Duodenal mucosa (tissue), 2 donors: Measurements from ENCODE around the gene DUOX1.

Source experiments
- H3K27ac ChIP-seq: one replicate; pipeline ENCODE4 v1.7.0; 2013; ENCODE audit warnings: low read depth, low read length
- H3K27me3 ChIP-seq, 2 donors: one replicate each; pipeline ENCODE4 v1.7.0; 2013; ENCODE audit warnings: low read length in 2 of 2, control low read depth in 1 of 2; ENCODE audit not compliant: insufficient read depth in 2 of 2, control insufficient read depth in 1 of 2
- H3K36me3 ChIP-seq, 2 donors: one replicate each; pipeline ENCODE4 v1.7.0; 2013; ENCODE audit warnings: low read length in 2 of 2, control low read depth in 1 of 2; ENCODE audit not compliant: insufficient read depth in 2 of 2, control insufficient read depth in 1 of 2
- H3K4me1 ChIP-seq, 2 donors: one replicate each; pipeline ENCODE4 v1.7.0; 2013; ENCODE audit warnings: low read length in 2 of 2, control low read depth in 1 of 2; ENCODE audit not compliant: insufficient read depth in 2 of 2, control insufficient read depth in 1 of 2
- H3K4me3 ChIP-seq, 2 donors: one replicate each; pipeline ENCODE4 v1.7.0; 2013; ENCODE audit warnings: low read length in 2 of 2, low read depth in 1 of 2
- H3K9ac ChIP-seq, 2 donors: one replicate each; pipeline ENCODE4 v1.7.0; 2013; ENCODE audit warnings: low read length in 2 of 2, low read depth in 1 of 2
- H3K9me3 ChIP-seq, 2 donors: one replicate each; pipeline ENCODE4 v1.7.0; 2013; ENCODE audit warnings: low read length in 2 of 2, control low read depth in 1 of 2; ENCODE audit not compliant: control insufficient read depth in 1 of 2

DUOX1 gene

GRCh38 chr15:45141386-45141785 is 11.6 kb downstream of the DUOX1 start:
- no peaks in the 10 kb centered on the region for H3K36me3 ChIP-seq
- H3K9ac ChIP-seq = no peak overlapping the region
- no peak overlapping the region for H3K4me3 ChIP-seq
- H3K27me3 ChIP-seq = peaks cover 0 to 3% of the 10 kb centered on the region in 2 donors
- H3K9me3 ChIP-seq = no peaks in the 10 kb centered on the region
- no peaks in the 10 kb centered on the region for H3K4me1 ChIP-seq
- H3K27ac ChIP-seq = no peak overlapping the region

GRCh38 chr15:45143056-45143455 is 13.3 kb downstream of the DUOX1 start:
- H3K9me3 ChIP-seq = no peaks in the 10 kb centered on the region

GRCh38 chr15:45143946-45144345 is 14.2 kb downstream of the DUOX1 start:
- no peaks in the 10 kb centered on the region for H3K36me3 ChIP-seq

More at GRCh38 chr15:45143056-45143455, 13.3 kb downstream of the DUOX1 start:
- Histone ChIP-seq H3K9ac (no peak overlapping the region), H3K4me1 (no peaks in the 10 kb centered on the region), H3K4me3 (no peak overlapping the region), H3K36me3 (no peaks in the 10 kb centered on the region), H3K27me3 (no peaks in the 10 kb centered on the region), H3K27ac (no peak overlapping the region)

DNA sequence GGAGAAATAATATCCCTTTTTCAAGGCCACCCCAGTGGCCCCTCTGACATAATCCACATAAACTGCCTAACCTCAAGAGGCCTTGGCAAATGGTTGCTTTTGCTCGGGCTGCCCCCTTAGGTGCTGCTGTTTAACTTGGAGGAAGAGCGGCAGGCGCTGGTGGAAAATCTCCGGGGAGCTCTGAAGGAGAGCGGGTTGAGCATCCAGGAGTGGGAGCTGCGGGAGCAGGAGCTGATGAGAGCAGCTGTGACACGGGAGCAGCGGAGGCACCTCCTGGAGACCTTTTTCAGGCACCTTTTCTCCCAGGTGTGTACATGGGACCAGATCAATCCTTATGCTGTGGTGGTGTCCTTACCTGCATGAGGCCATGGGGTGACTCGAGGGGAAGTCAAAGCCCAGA is 15.0 kb downstream of the DUOX1 start:
- Histone ChIP-seq H3K9ac (no peak overlapping the region), H3K9me3 (no peaks in the 10 kb centered on the region), H3K4me1 (no peaks in the 10 kb centered on the region)

More at GRCh38 chr15:45143946-45144345, 14.2 kb downstream of the DUOX1 start:
- Histone ChIP-seq H3K4me3 (no peak overlapping the region), H3K9me3 (no peaks in the 10 kb centered on the region), H3K27ac (no peak overlapping the region), H3K9ac (no peak overlapping the region), H3K27me3 (no peaks in the 10 kb centered on the region), H3K4me1 (no peaks in the 10 kb centered on the region)

GRCh38 chr15:45146405-45146804 is 16.6 kb downstream of the DUOX1 start:
- H3K4me3 ChIP-seq = no peak overlapping the region
- H3K36me3 ChIP-seq = no peaks in the 10 kb centered on the region
- no peak overlapping the region for H3K27ac ChIP-seq
- H3K4me1 ChIP-seq = no peaks in the 10 kb centered on the region
- no peaks in the 10 kb centered on the region for H3K27me3 ChIP-seq
- no peaks in the 10 kb centered on the region for H3K9me3 ChIP-seq
- H3K9ac ChIP-seq = no peak overlapping the region

More for the DNA sequence above, 15.0 kb downstream of the DUOX1 start:
- no peaks in the 10 kb centered on the region for H3K36me3 ChIP-seq
- no peak overlapping the region for H3K27ac ChIP-seq
- no peak overlapping the region for H3K4me3 ChIP-seq
- no peaks in the 10 kb centered on the region for H3K27me3 ChIP-seq

DNA sequence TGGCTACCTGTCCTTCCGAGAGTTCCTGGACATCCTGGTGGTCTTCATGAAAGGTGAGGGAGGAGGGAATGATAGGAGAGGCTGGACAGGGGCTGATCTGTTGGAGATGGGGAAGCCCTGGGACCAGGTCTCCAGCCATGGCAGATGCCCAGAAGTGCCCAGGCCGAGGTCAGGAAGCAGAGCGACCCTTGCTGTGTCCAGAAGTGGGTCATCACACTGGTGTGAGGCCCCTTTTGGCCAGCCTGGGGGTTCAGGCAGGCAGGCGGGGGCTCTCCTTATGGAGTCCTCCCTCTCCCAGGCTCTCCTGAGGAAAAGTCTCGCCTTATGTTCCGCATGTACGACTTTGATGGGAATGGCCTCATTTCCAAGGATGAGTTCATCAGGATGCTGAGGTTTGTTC is 17.8 kb downstream of the DUOX1 start:
- Histone ChIP-seq H3K27ac (no peak overlapping the region), H3K4me1 (no peaks in the 10 kb centered on the region), H3K36me3 (no peaks in the 10 kb centered on the region)

GRCh38 chr15:45148076-45149059 is 18.6 kb downstream of the DUOX1 start:
- no peaks in the 10 kb centered on the region for H3K36me3 ChIP-seq
- no peaks in the 10 kb centered on the region for H3K4me1 ChIP-seq
- no peaks in the 10 kb centered on the region for H3K27me3 ChIP-seq
- H3K27ac ChIP-seq = no peak overlapping the region
- H3K9ac ChIP-seq = no peak overlapping the region
- no peak overlapping the region for H3K4me3 ChIP-seq
- no peaks in the 10 kb centered on the region for H3K9me3 ChIP-seq

More for the DNA sequence above, 17.8 kb downstream of the DUOX1 start:
- Histone ChIP-seq H3K9me3 (no peaks in the 10 kb centered on the region), H3K9ac (no peak overlapping the region), H3K27me3 (no peaks in the 10 kb centered on the region), H3K4me3 (no peak overlapping the region)

DNA sequence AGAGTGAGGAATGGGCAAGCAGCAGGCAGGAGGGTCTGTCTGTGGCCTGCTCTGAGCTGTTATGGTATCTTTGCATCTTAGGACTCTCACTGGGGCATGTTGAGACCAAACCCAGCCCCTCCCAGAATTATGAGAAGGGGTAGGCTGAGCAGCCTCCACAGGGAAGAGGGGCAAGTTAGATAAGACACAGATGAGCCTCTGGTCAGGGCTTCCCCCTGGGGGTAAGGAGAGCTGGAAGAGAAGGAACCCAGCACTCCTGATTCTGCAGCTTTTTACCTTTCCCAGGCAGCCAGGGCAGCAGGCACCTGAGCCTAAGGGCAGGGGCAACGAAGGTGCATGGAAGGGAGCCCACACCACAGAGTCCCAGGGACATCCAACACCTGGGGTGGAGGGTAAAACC is 19.3 kb downstream of the DUOX1 start:
- no peaks in the 10 kb centered on the region for H3K9me3 ChIP-seq
- no peak overlapping the region for H3K27ac ChIP-seq
- no peaks in the 10 kb centered on the region for H3K36me3 ChIP-seq
- H3K4me1 ChIP-seq = no peaks in the 10 kb centered on the region
- no peak overlapping the region for H3K9ac ChIP-seq
- H3K27me3 ChIP-seq = no peaks in the 10 kb centered on the region
- no peak overlapping the region for H3K4me3 ChIP-seq

GRCh38 chr15:45150481-45150880 is 20.7 kb downstream of the DUOX1 start:
- Histone ChIP-seq H3K4me1 (no peaks in the 10 kb centered on the region), H3K27ac (no peak overlapping the region), H3K9ac (no peak overlapping the region), H3K4me3 (no peak overlapping the region), H3K9me3 (no peaks in the 10 kb centered on the region), H3K27me3 (no peaks in the 10 kb centered on the region), H3K36me3 (no peaks in the 10 kb centered on the region)

DNA sequence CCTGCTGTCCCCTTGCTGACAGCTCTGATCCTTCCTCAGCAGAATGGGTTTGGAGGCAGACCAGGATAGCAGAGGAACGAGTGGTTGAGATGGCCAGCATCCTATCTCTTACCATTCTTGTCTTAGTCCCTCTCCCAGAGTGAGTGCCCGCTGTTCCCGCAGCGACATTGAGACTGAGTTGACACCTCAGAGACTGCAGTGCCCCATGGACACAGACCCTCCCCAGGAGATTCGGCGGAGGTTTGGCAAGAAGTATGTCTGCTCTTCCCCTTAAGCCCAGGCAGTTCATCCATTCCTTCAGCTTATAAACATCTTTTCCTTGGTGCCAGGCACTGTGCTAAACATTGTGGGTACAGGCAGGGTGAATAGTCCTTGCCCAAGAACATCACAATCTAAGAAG is 21.2 kb downstream of the DUOX1 start:
- Histone ChIP-seq H3K27ac (no peak overlapping the region), H3K4me1 (no peaks in the 10 kb centered on the region)

More for the DNA sequence above, 21.2 kb downstream of the DUOX1 start:
- Histone ChIP-seq H3K9me3 (no peaks in the 10 kb centered on the region), H3K27me3 (no peaks in the 10 kb centered on the region), H3K36me3 (no peaks in the 10 kb centered on the region), H3K9ac (no peak overlapping the region), H3K4me3 (no peak overlapping the region)
